ENCODE measurements around the gene CLCA4.
"Not testable (repeated sequence)": the region's sequence is repeated elsewhere in the genome, so short reads cannot be mapped to it uniquely, and the experiment has no call there.

The CLCA4 gene

DNA sequence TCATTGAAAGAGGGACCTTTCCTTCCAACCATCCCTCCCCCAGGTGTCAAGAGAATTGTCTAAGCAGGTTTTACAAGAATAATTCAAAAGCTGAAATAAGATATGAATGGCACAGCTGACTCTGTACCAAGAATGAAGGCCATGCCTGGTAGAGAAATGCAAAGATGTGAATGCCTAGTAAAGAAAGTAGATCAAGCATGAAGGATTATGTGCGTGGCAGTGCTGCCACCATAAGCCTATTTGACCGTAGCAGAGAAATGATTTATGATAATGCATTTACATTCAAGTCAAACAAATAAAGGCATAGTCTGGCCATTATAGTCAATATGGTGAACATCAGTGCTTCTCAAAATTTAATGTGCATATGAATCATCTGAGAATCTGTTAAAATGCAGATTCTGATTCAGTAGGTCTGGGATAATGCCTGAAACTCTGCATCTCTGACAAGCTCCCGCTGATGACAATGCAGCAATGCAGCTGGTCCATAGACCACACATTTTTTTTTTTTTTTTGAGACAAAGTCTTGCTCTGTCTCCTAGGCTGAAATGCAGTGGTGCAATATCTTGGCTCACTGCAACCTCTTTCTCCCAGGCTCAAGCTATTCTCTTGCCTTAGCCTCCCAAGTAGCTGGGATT, 16.6 kb upstream of the CLCA4 start:
- DNase-seq: no peak

DNA sequence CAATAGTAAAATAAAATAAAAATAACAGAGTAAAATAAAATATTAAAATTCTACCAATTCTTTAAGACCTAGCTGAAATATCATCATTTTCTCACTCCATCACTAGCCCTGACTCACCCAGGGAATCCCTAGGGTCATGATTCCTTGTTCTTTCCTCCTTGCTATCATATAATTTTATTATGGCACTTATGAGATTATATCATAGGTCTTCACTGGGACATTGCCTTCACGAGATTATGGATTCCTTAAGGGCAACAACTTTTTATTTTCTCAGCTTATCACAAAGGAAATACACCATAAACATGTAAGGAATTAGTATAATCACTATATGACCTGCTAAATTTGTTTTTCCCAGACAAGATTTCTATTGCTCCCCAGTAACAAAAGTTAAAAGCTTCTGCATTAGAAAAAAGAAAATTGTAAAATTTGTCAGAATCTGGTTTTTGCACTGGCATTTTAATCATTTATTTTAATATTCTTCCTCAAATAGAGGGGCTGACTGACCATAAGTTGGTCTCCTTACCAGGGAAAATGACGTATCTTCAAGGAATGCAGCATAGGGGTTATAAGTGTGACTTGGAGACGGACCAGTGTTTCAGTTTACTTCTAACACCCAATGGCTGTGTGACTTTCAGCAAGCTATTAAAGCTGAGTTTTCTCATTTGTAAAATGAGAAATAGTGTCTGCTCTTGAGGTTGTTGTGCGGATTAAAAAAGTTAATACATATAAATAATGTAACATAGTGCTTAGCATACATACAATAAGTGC, 8.8 kb upstream of the CLCA4 start:
- DNase-seq: no peak

DNA sequence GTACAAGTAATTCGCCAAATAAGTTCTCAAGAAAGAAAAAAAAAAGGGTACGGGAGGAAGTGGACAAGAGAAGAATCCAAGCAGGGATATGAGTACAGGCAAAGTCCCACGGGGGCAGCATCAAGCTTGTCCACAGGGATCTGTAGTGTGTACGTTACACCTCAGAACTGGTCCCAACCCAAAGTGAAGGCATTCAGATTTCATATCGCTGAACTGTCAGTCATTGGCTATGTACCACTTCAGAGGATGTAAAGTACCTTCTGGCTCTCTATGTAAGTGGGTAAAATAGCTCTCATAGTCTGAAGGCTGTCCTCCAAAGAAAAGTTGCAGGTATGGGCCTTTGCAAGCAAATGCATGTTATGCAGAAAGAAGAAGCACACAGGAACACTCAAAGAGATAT, 8.1 kb upstream of the CLCA4 start:
- DNase-seq: no peak

DNA sequence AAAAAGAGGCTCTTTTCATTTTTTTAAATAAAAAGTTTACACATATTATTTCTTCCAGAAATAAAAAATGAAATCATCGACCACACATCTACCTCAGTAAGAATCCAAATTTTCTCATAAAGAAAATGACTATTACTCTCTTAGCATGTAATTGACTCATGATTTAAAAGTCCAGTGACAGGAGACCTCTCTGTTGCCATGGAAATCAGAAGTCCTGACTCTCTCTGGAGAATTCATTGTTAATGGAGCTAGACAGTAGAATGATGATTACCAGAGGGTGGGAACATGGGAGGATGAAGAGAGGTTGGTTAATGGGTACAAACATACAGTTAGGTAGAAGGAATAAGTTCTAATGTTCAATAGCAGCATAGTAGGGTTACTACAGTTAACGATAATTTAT, 5.0 kb upstream of the CLCA4 start:
- DNase-seq: no peak

DNA sequence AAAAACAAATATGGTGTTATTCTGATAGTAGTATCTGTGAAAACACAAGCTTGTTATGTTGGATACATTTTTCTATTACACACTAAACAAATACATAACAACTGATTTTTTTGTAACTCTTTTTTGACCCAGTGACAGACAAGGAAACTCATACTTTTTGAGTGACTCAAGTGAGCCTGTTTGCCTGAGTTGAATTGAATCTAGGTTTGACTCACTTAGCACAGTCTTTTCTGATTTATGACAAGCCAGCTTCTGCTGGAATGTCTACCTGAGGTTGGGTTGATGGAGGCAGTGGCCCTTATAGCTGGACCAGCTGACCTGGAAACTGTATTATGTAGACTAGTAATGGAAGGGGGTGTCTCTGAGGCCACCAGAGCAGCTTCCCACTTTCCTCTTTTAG, 4.2 kb upstream of the CLCA4 start:
- DNase-seq: no peak

DNA sequence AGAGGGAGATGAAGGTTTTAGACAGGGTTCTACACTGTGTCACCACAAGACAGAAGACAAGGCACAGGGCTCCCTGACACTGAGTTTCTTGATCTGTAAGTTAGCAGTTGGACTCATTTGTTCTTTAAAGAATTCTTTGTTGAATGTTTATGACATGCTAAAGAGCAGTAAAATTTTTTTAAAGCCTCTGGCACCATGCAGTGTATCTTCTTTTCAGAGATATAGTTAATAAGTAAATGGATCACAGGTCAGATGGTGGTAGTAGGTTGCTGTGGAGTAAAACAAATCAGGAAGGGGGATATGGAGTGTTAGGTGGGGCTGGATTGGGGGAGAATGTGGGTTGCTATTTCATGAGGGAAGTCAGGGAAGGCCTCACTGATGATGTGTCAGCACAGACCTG, 2.0 kb downstream of the CLCA4 start:
- DNase-seq: no peak

DNA sequence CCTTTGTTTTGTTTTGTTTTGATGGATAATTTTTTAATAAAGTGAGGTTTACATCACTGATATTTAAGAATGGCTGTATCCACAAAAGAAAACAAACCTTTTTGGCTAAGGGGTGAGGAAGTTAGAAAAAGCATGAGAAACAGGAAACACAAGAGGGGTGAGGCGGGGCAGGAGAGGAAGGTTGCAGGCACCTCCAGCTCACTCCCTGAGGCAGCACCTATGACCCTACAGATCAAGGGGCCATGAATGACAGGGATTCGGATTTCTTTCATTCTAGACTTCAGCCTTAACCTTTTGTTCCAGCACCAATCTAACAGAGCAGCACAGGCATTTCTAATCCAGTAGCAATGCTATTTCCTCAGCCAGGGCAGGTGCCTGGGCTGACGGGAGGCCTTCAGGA, 4.4 kb downstream of the CLCA4 start:
- no peak for DNase-seq

DNA sequence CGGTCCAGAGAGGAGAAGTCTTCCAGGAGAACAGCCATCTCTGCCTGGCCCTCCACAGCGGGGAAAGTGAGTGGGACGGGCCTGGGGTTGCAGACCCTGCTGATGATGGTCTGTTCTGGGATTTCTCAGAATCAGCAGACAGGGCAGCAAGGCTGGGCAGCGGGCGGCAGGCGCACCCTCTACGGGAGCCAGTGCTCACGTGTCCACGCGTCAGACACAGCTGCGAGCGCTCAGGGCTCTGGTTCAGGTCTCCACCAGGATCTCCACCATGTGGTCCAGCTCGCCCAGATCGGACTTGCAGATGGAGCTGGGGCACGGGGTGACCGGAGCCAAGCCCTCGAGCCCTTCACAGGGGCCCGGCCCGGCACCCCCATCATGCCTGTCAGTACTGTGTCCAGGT, 5.5 kb downstream of the CLCA4 start:
- no peak for DNase-seq

DNA sequence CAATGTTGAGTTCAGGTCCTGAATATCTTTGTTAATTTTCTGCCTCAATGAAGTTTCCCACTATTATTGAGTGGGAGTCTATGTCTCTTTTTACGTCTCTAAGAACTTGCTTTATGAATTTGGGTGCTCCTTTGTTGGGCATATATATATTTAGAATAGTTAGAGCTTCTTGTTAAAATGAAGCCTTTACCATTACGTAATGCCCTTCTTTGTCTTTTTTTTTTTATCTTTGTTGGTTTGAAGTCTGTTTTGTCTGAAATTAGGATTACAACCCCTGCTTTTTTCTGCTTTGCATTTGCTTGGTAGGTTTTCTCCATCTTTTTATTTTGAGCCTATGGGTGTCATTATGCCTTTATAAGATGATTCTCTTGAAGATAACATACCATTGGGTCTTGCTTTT, 10.9 kb downstream of the CLCA4 start:
- DNase-seq: no peak

DNA sequence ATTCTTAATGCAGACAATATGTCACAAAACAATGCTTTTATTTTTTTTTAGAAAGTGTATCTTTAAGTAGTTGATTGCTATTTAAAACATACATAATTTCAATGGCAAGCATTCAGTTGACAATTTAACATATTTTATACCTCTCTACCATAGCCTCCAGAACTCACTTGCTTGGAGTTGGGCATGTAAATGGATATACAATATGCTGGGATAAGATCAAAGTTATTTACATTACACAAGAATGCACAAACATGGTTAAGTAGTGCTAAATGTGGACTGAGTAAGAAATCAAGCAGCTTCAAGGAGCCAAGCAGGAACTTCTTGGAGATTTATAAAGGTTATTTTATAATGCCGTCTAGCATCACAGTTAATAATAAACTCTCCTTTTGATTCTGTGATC, 17.0 kb downstream of the CLCA4 start:
- no peak for DNase-seq

DNA sequence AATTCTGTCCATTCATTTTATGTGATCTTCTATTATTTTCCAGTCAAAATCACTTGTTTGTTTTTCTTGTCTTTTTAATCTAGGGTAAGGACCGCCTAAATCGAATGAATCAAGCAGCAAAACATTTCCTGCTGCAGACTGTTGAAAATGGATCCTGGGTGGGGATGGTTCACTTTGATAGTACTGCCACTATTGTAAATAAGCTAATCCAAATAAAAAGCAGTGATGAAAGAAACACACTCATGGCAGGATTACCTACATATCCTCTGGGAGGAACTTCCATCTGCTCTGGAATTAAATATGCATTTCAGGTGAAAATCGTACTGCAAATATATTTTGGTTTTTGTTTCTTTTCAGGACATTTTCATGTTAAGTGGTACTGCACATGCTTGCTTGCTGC, 20.5 kb downstream of the CLCA4 start:
- no peak for DNase-seq

DNA sequence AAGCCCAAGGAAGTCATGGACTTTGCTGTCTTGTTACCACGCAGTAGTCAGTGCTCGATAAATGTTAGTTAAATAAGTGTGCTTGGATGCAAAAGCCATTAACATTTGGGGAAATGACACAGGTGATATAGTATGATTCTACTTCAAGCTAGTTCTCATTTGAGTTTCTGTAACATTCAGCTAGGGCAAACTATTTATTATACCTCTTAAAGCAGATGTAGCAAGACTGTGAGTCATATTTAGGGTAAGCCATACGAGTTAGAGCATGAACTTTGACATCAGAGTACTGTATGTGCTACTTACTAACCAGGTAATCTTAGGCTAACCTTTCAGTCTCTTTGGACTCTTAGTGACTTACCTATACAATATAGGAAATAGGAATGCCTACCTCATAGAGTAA, 21.0 kb downstream of the CLCA4 start:
- DNase-seq: no peak

DNA sequence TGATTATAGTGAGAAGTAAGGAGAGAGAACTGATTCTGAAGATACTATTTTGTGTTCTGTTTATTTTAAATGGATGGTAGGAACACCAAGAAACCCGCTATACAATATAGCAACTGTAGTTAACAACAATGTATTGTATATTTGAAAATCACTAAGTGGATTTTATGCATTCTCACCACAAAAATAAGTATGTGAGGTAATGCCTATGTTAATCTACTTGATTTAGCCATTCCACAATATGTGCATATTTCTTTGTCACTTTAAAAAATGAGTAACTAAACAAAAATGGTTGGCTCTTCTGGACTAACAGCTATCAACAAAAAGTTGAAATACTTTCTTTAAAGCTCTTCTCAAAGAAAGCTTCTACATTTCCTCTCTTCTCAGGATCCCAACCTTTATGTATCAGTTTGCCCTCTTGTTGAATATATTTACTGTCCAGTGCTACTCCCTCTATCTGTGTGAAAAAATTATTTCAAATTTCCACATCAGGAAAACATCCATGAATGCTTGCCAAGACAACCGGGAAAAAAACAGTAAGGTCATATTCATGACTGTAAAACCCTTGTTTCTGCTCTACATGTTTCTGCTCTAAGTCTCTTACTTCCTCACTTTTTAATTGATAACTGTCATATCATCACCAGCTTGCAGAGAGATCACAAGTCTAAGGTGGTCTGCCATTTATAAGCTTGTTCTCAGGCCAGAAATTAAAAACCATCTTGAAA, 27.0 kb downstream of the CLCA4 start:
- no peak for DNase-seq

DNA sequence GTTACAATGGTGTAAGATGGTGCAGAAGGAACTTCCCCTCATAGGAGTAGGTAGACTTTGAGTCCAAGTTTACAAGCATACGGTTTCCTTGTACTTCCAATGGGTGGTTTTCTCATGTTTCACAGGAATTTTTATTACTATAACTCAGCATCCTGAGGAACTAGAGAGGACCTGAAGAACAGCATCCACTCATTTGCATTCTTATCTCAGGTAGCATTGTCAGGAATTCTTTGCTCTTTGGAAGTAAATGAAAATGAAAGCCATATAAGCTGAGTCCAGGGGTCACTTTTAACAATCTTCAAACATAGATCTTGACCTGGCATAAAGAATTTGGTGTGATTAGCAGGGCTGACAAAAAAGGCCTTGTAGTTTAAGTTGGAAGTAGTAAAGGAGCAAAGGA, 34.4 kb downstream of the CLCA4 start:
- no peak for DNase-seq

DNA sequence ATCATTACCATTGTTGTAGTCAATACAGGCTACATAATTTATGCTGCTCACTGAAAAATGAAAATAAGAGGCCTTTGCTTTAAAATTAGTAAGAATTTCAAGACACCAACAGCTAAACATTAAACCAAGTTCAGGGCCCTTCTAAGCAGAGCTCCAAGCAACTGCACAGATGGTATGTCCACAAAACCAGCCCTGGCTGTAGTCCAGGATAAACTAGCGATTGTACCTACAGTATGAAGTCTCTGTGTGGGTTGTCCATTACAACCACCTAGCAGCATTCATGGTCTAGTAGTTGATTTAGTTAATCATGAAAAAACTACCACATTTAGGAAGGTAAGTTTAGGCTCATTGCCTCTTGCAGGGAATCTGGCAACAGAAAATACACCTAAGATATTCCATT, 35.3 kb downstream of the CLCA4 start:
- DNase-seq: no peak

DNA sequence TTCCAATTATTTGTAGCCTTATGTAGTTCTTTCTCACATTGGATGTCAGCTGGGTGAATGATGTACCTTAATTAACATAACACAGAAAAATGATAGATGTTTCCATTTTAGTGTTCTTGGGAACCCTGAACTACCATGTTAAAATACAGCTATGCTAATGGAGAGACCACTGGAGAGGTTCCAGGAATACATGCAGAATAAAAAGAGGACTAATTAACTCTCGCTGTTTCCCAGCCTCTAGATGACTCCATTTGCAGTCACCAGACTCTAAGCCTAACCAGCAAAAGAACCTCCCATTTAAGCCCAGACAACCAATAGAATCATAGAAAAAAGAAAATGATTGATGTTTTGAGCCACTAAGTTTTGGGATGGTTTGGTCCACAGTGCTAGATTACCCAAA, 36.2 kb downstream of the CLCA4 start:
- DNase-seq: no peak

DNA sequence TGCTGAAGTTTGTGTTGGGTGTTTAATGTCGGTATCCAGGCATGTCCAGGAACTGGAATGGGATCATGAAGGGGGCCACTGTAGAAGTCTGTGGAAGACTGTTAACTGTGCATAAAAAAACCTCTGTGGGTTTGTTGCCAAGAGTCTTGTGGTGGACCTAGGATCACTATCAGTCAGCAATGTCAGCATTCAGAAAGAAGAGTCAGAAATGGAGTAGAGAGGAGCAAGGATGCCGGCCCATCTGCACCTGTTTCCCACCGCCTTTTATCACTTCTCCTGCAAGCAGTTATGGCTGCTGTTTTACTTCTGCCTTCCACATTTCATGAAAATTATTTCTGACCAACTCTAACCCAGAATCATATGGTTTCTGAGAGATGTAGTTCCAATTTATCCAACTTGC, 36.7 kb downstream of the CLCA4 start:
- no peak for DNase-seq

DNA sequence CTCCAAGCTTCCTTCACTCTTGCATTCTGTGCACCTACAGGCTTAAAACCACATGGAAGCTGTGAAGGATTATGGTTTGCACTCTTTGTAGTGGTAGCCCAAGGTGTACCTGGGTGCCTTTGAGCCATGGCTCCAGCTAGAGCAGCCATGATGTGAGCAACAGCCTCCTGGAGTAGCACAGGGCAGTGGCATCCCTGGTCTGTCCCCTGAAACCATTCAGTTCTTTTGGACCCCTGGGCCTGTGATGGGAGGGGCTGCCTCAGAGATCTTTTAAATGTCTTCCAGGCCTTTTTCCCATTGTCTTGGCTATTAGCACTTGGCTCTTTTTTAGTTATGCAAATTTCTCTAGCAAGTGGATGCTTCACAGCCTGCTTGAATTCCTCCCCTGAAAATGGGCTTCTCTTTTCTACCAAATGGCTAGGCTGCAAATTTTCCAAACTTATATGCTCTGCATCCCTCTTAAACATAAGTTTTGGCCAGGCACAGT, 47.4 kb downstream of the CLCA4 start:
- no peak for DNase-seq

DNA sequence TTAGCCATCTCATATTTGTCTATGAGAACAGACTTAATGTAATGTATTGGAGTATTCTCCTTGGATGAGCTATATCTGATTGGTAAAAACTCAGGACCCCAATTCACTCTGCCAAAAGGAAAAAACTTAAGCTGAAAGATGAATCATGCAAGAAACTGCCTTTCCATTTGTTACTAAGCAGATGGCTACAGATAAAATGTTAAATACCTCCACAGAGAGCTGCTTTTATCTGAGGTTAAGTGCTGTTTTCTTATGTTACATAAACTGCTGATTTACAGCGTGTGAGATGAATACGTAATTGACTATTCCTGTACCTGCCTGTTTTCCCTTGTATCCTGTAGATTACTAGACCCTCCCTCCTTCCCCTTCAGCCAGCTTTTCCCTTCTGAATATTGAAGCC, 49.3 kb downstream of the CLCA4 start:
- DNase-seq: no peak

DNA sequence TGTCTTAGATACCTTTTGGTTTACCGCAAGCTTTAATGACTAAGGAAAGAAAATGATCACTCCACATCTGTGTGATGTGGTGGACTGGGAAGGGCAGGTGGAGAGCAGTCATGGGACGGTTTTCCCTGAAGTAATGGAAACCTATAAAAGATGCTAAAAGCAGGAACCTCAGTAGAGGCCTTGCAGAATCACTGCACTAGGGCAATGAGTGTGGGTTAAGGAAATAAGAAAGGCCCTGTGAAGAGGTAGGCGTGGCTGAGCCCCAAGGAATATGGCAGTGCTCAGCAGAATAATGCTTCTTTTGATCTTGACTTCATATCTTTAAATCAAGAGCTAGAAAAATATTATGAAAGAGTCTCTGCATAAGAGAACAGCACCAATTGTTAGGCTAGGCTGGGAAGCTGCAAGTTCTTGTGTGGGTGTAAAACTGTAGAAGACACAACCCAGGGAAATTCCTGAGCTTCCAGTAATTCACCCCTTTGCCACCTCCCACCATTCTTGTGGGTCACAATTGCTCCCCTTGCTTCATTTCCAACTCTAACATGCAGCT, 49.9 kb downstream of the CLCA4 start:
- no peak for DNase-seq

DNA sequence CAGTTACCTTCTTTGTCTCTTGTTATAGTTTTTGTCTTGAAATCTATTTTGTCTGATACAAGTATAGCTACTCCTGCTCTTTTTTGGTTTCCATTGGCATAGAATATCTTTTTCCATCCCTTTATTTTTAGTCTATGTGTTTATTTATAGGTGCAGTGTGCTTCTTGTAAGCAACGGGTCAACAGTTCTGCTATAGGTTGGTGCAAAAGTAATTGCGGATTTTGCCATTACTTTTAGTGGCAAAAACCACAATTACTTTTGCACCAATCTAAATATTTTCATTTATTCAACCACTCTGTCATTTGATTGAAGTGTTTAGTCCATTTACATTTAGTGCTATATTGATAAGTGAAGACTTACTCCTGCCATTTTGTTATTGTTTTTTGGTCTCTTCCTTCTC, 59.2 kb downstream of the CLCA4 start:
- DNase-seq: not testable (repeated sequence)

DNA sequence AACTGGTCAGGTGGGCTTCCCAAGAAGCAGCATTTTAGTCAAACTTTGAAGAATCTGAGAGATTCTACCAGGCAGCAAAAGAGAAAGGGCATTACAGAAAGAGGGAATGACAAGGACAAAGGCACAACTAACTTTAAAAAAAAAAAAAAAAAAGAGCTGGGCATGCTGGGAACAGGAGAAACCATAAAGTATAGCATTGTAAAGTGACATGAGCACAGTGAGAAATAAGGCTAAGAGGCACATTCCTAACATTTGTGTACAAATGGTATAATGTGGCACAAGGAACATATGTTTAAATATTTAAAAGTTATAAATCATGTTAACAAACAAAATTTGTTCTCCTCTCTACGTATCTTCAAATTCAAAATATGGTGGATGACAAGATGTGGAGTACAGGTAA, 69.6 kb downstream of the CLCA4 start:
- no peak for DNase-seq

DNA sequence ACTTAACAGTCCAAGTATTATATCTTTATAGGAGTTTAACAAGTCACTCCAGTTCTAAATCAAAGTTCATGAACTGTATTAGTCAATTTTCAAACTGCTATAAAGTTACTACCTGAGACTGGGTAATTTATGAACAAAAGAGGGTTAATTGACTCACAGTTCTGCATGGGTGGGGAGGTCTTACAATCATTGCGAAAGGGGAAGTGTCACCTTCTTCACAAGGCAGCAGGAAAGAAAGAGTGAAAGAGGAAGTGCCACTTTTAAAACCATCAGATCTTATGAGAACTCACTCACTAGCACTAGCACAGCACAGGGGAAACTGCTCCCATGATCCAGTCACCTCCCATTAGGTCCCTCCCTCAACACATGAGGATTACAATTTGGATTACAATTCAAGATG, 70.0 kb downstream of the CLCA4 start:
- DNase-seq: peak; percentile 2

DNA sequence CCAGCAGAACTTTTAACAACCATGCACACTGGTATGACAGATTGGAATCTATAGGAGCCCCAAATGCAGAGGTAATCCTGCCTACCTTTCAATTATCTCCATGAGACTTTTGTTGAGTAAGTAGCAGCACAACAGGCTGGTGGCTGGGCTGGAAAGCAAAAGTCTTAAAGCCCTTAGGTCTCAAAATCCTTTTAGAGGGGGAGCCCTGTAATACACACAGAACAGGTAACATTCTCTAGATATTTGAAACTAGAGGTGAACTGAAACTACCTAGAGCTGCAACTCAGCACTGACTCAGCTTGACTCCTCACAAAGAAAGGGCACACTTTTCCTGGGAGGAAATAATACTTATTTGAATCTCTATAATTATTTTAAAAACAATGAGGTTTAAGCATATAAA, 71.5 kb downstream of the CLCA4 start:
- no peak for DNase-seq
